Activated CD4-positive, alpha-beta T cell treated with anti-CD3 and anti-CD28 coated beads for 36 hours (primary cell): ENCODE results near the gene SEMA4D. TPM values are rescaled to one million over a fixed set of nuclear protein-coding genes. Genes with fewer than 3 reads are reported as not detected.

Experiments
- ATAC-seq: fragments of 200-7000 bp; cut with Tn5 transposase; one replicate; pipeline ENCODE4 v1.10.0; 2021; ENCODE audit warnings: mild to moderate bottlenecking, moderate library complexity
- CTCF ChIA-PET: fragments of 350-600 bp; sonication (Branson Sonifier 250); formaldehyde crosslinking; loops from one replicate; lab custom pipeline; 2021; ENCODE audit warnings: antibody characterized with exemption; lab: Charles Lee
- POLR2A ChIA-PET: fragments of 350-600 bp; sonication (Branson Sonifier 250); formaldehyde crosslinking; loops from one replicate; lab custom pipeline; 2021; ENCODE audit warnings: antibody characterized with exemption, inconsistent platforms; lab: Charles Lee
- DNase-seq: peaks from one replicate; pipeline ENCODE4 v3.0.0-alpha.2; 2020
- H3K27ac Mint-ChIP-seq: one replicate; pipeline ENCODE4 v1.8.0; 2021; ENCODE audit warnings: mixed read lengths
- H3K27me3 Mint-ChIP-seq: one replicate; pipeline ENCODE4 v1.8.0; 2021; ENCODE audit warnings: mixed read lengths
- H3K36me3 Mint-ChIP-seq: one replicate; pipeline ENCODE4 v1.8.0; 2021; ENCODE audit warnings: low read depth, mixed read lengths
- H3K4me1 Mint-ChIP-seq: one replicate; pipeline ENCODE4 v1.8.0; 2021; ENCODE audit warnings: mixed read lengths
- H3K4me3 Mint-ChIP-seq: one replicate; pipeline ENCODE4 v1.8.0; 2021; ENCODE audit warnings: mild to moderate bottlenecking, moderate library complexity, mixed read lengths
- H3K9me3 Mint-ChIP-seq: one replicate; pipeline ENCODE4 v1.8.0; 2021; ENCODE audit warnings: low read depth, mixed read lengths
- intact Hi-C, 2 experiments: fragments of 100-400 bp; cut with DNase I in 1 of 2; cut with micrococcal nuclease in 1 of 2; formaldehyde crosslinking; loops; one replicate each; pipeline versions ENCODE4 v1.14.2 to v1.15.1; 2022 to 2024; cut with DNase I, micrococcal nuclease
- total RNA-seq, 2 experiments: library from RNA; stranded (reverse); gene quantifications; one replicate each; pipeline ENCODE4 v1.2.3, GENCODE V29; 2021

The SEMA4D gene, protein sequence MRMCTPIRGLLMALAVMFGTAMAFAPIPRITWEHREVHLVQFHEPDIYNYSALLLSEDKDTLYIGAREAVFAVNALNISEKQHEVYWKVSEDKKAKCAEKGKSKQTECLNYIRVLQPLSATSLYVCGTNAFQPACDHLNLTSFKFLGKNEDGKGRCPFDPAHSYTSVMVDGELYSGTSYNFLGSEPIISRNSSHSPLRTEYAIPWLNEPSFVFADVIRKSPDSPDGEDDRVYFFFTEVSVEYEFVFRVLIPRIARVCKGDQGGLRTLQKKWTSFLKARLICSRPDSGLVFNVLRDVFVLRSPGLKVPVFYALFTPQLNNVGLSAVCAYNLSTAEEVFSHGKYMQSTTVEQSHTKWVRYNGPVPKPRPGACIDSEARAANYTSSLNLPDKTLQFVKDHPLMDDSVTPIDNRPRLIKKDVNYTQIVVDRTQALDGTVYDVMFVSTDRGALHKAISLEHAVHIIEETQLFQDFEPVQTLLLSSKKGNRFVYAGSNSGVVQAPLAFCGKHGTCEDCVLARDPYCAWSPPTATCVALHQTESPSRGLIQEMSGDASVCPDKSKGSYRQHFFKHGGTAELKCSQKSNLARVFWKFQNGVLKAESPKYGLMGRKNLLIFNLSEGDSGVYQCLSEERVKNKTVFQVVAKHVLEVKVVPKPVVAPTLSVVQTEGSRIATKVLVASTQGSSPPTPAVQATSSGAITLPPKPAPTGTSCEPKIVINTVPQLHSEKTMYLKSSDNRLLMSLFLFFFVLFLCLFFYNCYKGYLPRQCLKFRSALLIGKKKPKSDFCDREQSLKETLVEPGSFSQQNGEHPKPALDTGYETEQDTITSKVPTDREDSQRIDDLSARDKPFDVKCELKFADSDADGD
- 100 to 1,000 TPM; 215 to 226 TPM for total RNA-seq

DNA sequence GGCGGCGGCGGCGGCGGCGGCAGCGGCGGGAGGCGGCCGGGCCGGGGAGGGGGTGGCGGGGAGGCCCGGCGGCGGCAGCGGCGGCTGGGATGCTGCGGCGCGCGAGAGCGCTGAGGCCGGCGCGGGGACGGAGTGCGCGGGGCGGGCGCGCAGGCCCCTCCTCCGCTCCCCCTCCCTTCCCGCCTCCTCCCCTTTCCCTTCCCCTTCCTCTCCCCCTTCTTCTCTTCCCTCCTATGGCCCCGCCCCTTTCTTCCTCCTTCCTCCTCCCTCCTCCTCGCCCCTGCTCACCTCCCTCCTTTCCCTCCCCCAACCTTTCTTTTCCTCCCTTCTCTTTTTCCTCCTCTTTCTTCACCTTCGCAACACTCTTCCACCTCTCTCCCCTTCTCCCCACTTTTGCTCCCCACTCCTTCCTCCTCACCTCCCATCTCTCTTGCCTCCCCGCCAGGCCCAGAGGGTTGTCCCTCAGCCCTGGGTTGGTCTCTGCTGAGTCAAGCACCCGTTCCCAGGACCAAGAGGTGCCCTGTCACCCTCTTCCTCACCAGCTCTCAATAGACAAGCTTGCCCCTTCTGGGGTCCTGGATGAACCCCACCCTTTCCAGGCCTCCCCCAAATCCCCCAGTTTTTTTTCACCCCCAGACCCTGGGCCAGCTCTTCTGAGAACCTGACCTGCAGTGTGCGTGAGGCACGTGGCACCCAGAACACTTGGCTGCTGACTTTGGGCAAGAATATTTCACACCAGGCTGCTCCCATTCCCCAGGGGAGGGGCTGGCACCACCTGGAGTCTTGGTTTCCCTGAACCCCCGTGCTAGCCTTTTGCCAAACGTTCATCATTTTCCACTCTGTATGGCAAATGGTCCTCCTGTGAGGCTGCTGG is at the start of gene SEMA4D:
SEMA4D (minus strand) TSS at position 136 of the 874 bp plus-strand sequence. CDS start 92,657 bp downstream, outside the sequence.
- intact Hi-C loops: loop anchor here (1.0 to 2.0 kb wide), 8 partner anchors 15 to 180 kb away; partner anchors contain the start of gene SECISBP2 (in 1 of the 2)
- Mint-ChIP-seq H3K27ac (peak within 1 kb of the TSS; percentile 91), H3K4me1 (peaks cover 75% of the 10 kb centered on the region), H3K4me3 (peak within 1 kb of the TSS; percentile 89), H3K36me3 (peaks cover 22% of the 10 kb centered on the region), H3K27me3 (no peaks in the 10 kb centered on the region), H3K9me3 (no peaks in the 10 kb centered on the region)
- ATAC-seq (peak; percentile 38), DNase-seq (peak; percentile 85)
- ChIA-PET CTCF (interaction anchor here (0.6 to 1.8 kb wide), 5 partner anchors 8 to 50 kb away, joined by 3 to 23 read pairs (median 3); no protein-coding TSS in a partner anchor), POLR2A (no interaction called here)

DNA sequence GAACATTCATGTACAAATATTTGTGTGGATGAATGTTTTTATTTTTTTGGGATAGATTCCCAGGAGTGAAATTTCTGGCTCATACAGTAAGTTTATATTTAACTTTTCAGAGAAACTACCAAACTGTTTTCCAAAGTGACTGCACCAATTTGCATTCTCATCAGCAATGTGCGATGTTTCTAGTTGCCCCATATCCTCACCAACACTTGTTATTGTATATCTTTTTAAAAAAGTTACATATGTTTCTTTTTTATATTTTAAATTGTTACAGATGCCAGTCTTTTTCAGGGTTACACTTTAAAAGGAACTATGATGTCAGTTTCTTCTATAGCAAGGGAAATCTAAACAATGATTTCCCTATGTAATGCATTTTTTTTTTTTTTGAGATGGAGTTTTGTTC is 49.1 kb upstream of the SEMA4D start:
- Mint-ChIP-seq H3K36me3 (peaks cover 11% of the 10 kb centered on the region), H3K9me3 (peaks cover 13% of the 10 kb centered on the region), H3K4me3 (no peak overlapping the region), H3K27ac (no peak overlapping the region), H3K4me1 (peaks cover 38% of the 10 kb centered on the region), H3K27me3 (no peaks in the 10 kb centered on the region)
- ChIA-PET POLR2A (no interaction called here), CTCF (interaction anchor here (3.4 to 4.1 kb wide), 3 partner anchors 62 to 128 kb away, joined by 27 to 88 read pairs (median 29); no protein-coding TSS in a partner anchor)
- DNase-seq (no peak), ATAC-seq (no peak)
- intact Hi-C loops: loop anchor here in 1 of 2 experiments (5.0 kb wide), 1 partner anchor 120 kb away; no protein-coding TSS in a partner anchor

DNA sequence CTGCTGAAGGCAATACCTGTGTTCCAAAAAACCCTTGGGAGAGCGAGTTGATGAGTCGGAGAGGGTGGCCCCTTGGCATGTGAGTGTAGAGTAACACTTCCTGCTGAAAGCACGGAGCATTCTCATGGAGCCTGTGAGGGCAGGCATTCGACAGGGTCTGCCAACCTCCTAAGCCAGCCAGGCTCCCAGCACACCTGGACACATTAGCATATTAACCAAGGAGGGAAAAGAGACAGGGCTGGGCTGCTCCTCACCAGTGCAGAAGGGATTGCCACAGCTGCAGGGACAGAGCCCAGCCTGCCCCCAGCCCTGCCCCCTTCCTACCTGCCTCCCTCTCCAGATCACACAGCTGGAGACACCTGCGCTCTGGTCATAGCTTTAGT is 46.4 kb upstream of the SEMA4D start:
- peaks cover 47% of the 10 kb centered on the region for H3K4me1 Mint-ChIP-seq
- ATAC-seq (no peak), DNase-seq (no peak)
- no peak overlapping the region for H3K4me3 Mint-ChIP-seq
- peaks cover 11% of the 10 kb centered on the region for H3K36me3 Mint-ChIP-seq
- H3K27me3 Mint-ChIP-seq: no peaks in the 10 kb centered on the region
- peaks cover 13% of the 10 kb centered on the region for H3K9me3 Mint-ChIP-seq
- peak overlapping the region; percentile 17 for H3K27ac Mint-ChIP-seq
- POLR2A ChIA-PET: no interaction called here
- CTCF ChIA-PET: interaction anchor here (0.7 to 1.5 kb wide), 4 partner anchors 19 to 151 kb away, joined by 3 read pairs; no protein-coding TSS in a partner anchor
- intact Hi-C loops: no loop called here

DNA sequence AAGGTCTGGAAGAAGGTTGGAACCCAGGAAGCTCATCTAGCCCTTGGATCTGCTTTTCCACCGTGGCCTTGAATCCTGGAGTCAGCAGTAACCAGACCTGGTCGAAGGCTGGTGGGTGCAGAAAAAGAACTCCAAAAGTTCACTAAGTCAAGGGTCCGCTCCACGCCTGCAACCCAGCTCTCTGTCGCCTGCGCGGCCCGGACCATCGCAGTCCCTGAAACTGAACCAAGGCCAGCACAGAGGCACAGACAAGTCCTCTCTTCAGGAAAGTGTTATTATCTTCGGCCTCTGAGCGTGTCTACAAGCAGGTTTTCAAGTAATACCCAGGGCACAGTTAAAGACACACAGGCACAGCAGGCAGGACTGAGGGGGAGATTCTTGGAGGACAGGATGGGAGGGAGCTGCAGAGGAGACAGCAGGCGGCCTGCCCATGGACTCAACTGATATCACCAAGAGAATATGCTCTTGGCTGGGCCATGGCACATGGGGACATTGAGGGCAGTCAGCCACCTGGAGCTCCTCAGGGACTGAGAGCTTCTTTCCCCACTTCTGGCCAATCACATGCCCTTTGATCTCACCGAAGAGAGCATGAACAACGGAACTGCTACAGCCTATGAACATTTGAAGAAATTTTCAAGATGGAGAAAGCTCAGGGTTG is 45.8 kb upstream of the SEMA4D start:
- H3K4me3 Mint-ChIP-seq: no peak overlapping the region
- peaks cover 13% of the 10 kb centered on the region for H3K9me3 Mint-ChIP-seq
- intact Hi-C loops: no loop called here
- CTCF ChIA-PET: interaction anchor here (0.5 to 1.5 kb wide), 7 partner anchors 18 to 151 kb away, joined by 3 to 4 read pairs (median 3); no protein-coding TSS in a partner anchor
- no peak for DNase-seq
- H3K27me3 Mint-ChIP-seq: no peaks in the 10 kb centered on the region
- H3K36me3 Mint-ChIP-seq: peaks cover 11% of the 10 kb centered on the region
- peak overlapping the region; percentile 17 for H3K27ac Mint-ChIP-seq
- H3K4me1 Mint-ChIP-seq: peaks cover 48% of the 10 kb centered on the region
- POLR2A ChIA-PET: no interaction called here
- no peak for ATAC-seq

DNA sequence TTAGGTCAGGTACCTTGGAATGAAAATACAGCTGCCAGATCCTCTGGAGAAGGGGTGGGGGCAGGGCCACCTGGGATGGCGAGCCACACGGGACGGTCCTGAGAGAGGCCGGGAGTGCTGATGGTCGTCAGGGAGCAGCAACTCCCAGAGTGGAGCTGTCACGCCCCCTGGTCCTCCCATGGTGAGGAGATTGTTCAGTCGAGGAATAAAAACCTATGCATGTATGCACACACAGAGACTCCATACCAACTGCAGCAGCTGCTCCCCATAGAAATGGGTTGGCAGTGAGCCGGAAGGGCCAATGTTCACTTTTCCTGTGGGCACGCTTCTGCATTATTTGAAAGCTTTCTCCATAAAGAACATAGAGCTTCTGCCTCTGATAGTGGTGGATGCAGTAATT is 45.2 kb upstream of the SEMA4D start:
- ATAC-seq (no peak), DNase-seq (no peak)
- CTCF ChIA-PET: interaction anchor here (0.5 to 1.5 kb wide), 4 partner anchors 33 to 150 kb away, joined by 3 to 4 read pairs (median 3); no protein-coding TSS in a partner anchor
- Mint-ChIP-seq H3K9me3 (peaks cover 13% of the 10 kb centered on the region), H3K4me3 (no peak overlapping the region), H3K27ac (no peak overlapping the region), H3K4me1 (peaks cover 49% of the 10 kb centered on the region), H3K27me3 (no peaks in the 10 kb centered on the region), H3K36me3 (peaks cover 11% of the 10 kb centered on the region)
- POLR2A ChIA-PET: no interaction called here
- intact Hi-C loops: no loop called here

DNA sequence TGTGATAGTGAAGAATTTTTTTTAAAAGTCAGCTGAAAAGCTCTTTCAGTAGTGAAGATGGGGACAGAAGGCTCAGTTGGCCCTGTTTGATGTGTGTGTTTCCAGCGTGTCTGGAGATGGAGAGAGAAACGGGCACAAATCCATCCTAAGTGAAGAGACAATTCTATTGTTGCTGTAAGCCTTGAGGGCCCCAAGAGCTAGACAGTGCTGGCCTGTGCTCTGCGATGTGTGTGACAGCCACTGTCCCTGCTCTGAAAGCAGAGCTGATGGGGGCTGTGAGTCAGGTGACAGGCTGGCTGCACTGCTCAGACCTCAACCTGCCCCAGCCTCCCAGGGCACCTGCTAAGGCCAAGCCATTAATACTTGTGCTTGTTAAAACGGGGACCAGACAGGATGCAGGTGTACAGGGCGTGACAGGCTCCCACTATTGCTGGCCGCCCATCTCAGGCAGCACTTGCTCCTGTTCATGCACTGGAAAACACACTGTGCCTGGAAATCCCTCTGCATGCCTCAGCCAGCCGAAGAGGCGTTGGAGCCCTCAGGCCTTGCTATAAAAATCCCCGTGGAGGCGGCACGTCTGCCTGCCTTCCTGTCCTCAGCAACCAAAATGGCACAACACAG is 44.6 kb upstream of the SEMA4D start:
- ATAC-seq: no peak
- Mint-ChIP-seq H3K9me3 (peaks cover 13% of the 10 kb centered on the region), H3K36me3 (peaks cover 11% of the 10 kb centered on the region), H3K4me1 (peaks cover 52% of the 10 kb centered on the region), H3K4me3 (no peak overlapping the region), H3K27ac (peak overlapping the region; percentile 48), H3K27me3 (no peaks in the 10 kb centered on the region)
- no peak for DNase-seq
- ChIA-PET CTCF (interaction anchor here (0.5 to 1.0 kb wide), 5 partner anchors 14 to 128 kb away, joined by 3 to 4 read pairs (median 3); no protein-coding TSS in a partner anchor), POLR2A (interaction anchor here (0.5 kb wide), 1 partner anchor 147 kb away, joined by 4 read pairs; no protein-coding TSS in a partner anchor)
- intact Hi-C loops: no loop called here

DNA sequence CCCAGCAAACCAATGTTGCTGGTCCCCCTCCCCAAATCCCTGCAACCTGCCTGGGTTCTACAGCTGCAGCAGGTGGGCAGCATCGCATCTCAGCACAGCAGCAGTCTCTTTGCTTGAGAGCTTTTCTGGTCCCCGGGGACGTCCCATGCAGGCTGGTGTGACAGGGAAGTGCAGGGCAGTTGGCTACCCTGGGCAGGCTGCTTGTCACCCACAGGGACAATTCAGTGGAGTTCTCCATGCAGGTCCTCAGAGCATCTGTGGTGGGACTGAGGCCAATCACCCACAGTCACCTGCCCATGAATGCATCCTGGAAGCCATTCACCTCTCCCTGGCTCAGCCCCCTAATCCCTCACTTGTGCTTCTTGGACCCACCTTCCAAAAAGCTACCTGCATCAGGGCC is 43.9 kb upstream of the SEMA4D start:
- no peaks in the 10 kb centered on the region for H3K27me3 Mint-ChIP-seq
- no peak for DNase-seq
- H3K4me3 Mint-ChIP-seq: no peak overlapping the region
- intact Hi-C loops: no loop called here
- H3K27ac Mint-ChIP-seq: no peak overlapping the region
- H3K9me3 Mint-ChIP-seq: peaks cover 13% of the 10 kb centered on the region
- POLR2A ChIA-PET: interaction anchor here (0.5 kb wide), 1 partner anchor 146 kb away, joined by 4 read pairs; no protein-coding TSS in a partner anchor
- CTCF ChIA-PET: interaction anchor here (0.5 to 0.7 kb wide), 4 partner anchors 14 to 213 kb away, joined by 3 read pairs; no protein-coding TSS in a partner anchor
- H3K36me3 Mint-ChIP-seq: peaks cover 11% of the 10 kb centered on the region
- H3K4me1 Mint-ChIP-seq: peaks cover 59% of the 10 kb centered on the region
- ATAC-seq: no peak

DNA sequence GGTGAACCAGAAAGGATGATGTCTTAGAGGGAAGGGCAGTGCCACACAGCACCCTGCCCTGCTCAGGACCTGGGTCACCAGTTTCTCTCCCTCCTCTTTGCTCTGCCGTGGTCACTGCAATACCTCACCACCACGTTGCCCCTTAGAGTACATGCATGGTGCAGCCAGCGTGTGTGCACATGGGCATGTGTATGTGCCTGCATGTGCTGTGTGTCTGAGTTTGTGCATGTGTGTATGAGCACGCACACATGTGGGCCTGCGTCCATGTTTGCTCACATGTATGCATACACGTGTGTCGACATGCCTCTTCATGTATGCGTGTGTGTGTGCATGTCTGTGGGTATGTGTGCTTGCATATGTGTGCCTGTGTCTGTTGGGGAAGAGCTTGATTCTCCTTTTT is 41.5 kb upstream of the SEMA4D start:
- ChIA-PET POLR2A (no interaction called here), CTCF (interaction anchor here (2.0 to 5.6 kb wide), 3 partner anchors 9 to 110 kb away, joined by 7 to 39 read pairs (median 8); no protein-coding TSS in a partner anchor)
- ATAC-seq: no peak
- no peak overlapping the region for H3K4me3 Mint-ChIP-seq
- peak overlapping the region; percentile 61 for H3K27ac Mint-ChIP-seq
- intact Hi-C loops: loop anchor here in 1 of 2 experiments (5.0 kb wide), 1 partner anchor 72 kb away; no protein-coding TSS in a partner anchor
- H3K9me3 Mint-ChIP-seq: no peaks in the 10 kb centered on the region
- no peaks in the 10 kb centered on the region for H3K27me3 Mint-ChIP-seq
- H3K36me3 Mint-ChIP-seq: no peaks in the 10 kb centered on the region
- peaks cover 77% of the 10 kb centered on the region for H3K4me1 Mint-ChIP-seq
- no peak for DNase-seq

DNA sequence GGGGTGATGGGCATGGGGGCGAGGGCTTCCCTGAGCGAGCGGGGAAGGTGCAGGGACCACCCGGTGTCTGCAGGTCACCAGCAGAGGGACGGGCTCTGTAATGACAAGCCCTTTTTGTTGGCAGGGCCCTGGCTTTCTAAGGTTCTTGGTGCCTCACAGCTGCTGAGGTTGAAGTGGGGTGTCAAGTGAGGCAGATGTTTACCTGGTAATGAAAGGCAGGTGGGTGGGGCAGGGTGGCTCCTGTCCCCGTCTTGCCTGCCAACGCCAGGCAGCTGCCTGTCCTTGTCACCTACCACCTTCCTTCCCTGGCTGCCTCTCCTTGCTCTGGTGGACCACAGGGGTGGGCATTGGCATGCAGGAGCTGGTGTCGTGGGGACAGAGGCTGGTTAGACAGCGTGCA is 41.0 kb upstream of the SEMA4D start:
- H3K27me3 Mint-ChIP-seq: no peaks in the 10 kb centered on the region
- intact Hi-C loops: loop anchor here in 1 of 2 experiments (5.0 kb wide), 1 partner anchor 72 kb away; no protein-coding TSS in a partner anchor
- CTCF ChIA-PET: interaction anchor here (2.0 to 5.6 kb wide), 3 partner anchors 10 to 110 kb away, joined by 7 to 39 read pairs (median 8); no protein-coding TSS in a partner anchor
- H3K4me3 Mint-ChIP-seq: no peak overlapping the region
- DNase-seq: no peak
- no peak for ATAC-seq
- H3K36me3 Mint-ChIP-seq: no peaks in the 10 kb centered on the region
- no peaks in the 10 kb centered on the region for H3K9me3 Mint-ChIP-seq
- POLR2A ChIA-PET: no interaction called here
- peaks cover 77% of the 10 kb centered on the region for H3K4me1 Mint-ChIP-seq
- peak overlapping the region; percentile 75 for H3K27ac Mint-ChIP-seq
